Smooth muscle cell (in vitro differentiated cells): ENCODE results near the gene HOXD11. TPM values are rescaled to one million over a fixed set of nuclear protein-coding genes. Genes with fewer than 3 reads are reported as not detected.

ENCODE experiments used
- DNase-seq: peaks from one replicate; lab custom pipeline; 2025; ENCODE audit not compliant: unreplicated experiment; lab: John Stamatoyannopoulos, UW
- H2AFZ ChIP-seq: fragments of 200-600 bp; sonication (generic); 2 replicates; pipeline ENCODE4 v1.6.0; 2016; ENCODE audit warnings: antibody characterized with exemption, low read depth, mild to moderate bottlenecking
- H3F3A ChIP-seq: fragments of 200-600 bp; sonication (generic); 2 replicates; pipeline ENCODE4 v1.6.0; 2017; ENCODE audit warnings: antibody characterized with exemption, low read depth
- H3K27ac ChIP-seq: fragments of 200-600 bp; sonication (generic); 2 replicates; pipeline ENCODE4 v1.5.1; 2016; ENCODE audit warnings: low read depth, mild to moderate bottlenecking
- H3K27me3 ChIP-seq: fragments of 200-600 bp; sonication (generic); 2 replicates; pipeline ENCODE4 v1.6.1; 2016; ENCODE audit warnings: low read depth, mild to moderate bottlenecking
- H3K36me3 ChIP-seq: fragments of 200-600 bp; sonication (generic); 2 replicates; pipeline ENCODE4 v1.5.1; 2016; ENCODE audit warnings: low read depth
- H3K4me1 ChIP-seq: fragments of 200-600 bp; sonication (generic); 2 replicates; pipeline ENCODE4 v1.5.1; 2016; ENCODE audit warnings: low read depth
- H3K4me2 ChIP-seq: fragments of 200-600 bp; sonication (generic); 2 replicates; pipeline ENCODE4 v1.6.0; 2016; ENCODE audit warnings: mild to moderate bottlenecking
- H3K4me3 ChIP-seq: fragments of 200-600 bp; sonication (generic); 2 replicates; pipeline ENCODE4 v1.5.1; 2016; ENCODE audit warnings: mild to moderate bottlenecking
- H3K79me2 ChIP-seq: fragments of 200-600 bp; sonication (generic); 2 replicates; pipeline ENCODE4 v1.6.0; 2016; ENCODE audit warnings: low read depth, mild to moderate bottlenecking
- H3K9ac ChIP-seq: fragments of 200-600 bp; sonication (generic); 2 replicates; pipeline ENCODE4 v1.6.0; 2016; ENCODE audit warnings: low read depth
- H3K9me3 ChIP-seq: fragments of 200-600 bp; sonication (generic); replicated peaks from 2 replicates; pipeline ENCODE4 v1.5.1; 2016; ENCODE audit warnings: low read depth
- H4K20me1 ChIP-seq: fragments of 200-600 bp; sonication (generic); 2 replicates; pipeline ENCODE4 v1.6.0; 2016; ENCODE audit warnings: low read depth
- WGBS: methylation state at CpG from one replicate; pipeline ENCODE4 v1.1.7; 2016; ENCODE audit warnings: low lambda C conversion rate; 5-methylcytosine and 5-hydroxymethylcytosine counted together
- polyA plus RNA-seq: library from polyadenylated mRNA; unstranded; fragments of >200 nt; fragmentation: Nextera tagmentation; extraction: Ambion mirVana; gene quantifications from 2 replicates; pipeline ENCODE4 v1.2.1, GENCODE V29; 2016
- total RNA-seq: library from RNA; depleted of rRNA; stranded (reverse); fragments of >200 nt; gene quantifications from 2 replicates; pipeline ENCODE4 v1.2.3, GENCODE V29; 2014
- TF ChIP-seq, protein P1 (sequence below): fragments of 200-600 bp; sonication (generic); IDR thresholded peaks from 2 replicates; pipeline ENCODE4 v1.5.1; 2017; ENCODE audit warnings: borderline replicate concordance, mild to moderate bottlenecking, antibody characterized with exemption; ENCODE audit not compliant: insufficient read depth, poor library complexity, severe bottlenecking

HOXD11 gene
- total and polyA plus RNA-seq, 2 experiments from 2014 or later = 4.4 to 7.9 TPM

DNA sequence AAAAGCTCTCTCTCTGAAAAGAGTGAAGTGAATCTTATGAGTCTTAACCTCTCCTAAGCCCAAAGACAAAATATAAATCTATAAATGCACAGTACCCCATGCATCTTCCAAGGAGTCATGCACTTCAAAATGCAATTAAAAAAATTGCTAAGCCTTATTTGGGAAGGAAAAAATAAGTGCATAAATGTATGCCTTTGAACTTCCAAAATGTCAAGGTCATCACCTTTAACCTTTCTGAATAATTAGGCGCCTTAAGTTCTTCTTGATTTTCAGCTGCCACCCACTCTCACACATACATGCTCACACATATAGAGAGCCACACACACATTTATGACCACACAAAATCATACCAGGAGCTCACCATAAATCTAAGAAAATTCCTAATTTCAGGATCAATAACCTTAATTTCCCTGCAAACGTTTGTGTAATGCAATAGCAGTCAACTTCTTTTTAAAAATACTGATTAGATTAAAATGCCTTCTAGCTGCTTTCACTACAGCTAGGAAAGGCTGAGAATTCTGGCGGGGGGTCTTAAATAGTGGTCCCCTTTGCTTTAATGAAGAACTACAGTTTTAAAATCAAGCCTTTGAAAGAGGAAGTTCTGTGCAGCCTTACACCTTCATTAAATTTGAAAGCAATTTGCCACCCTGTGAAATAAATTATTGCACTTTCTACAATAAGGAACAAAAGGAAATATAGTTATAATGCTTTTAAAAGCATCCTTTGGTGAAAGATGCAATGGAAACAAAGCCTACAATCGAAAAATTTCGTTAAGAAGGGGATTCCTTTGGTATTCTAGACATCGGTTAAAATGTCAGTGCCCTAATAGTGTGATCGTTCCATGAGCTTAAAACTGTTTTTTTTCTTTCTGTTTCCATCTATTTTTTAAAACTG lies 3.6 kb downstream of the HOXD11 start:
- Histone ChIP-seq H3K27ac (no peak overlapping the region), H3K36me3 (no peaks in the 10 kb centered on the region), H3K4me2 (no peak overlapping the region), H4K20me1 (peaks cover 87% of the 10 kb centered on the region), H3K27me3 (peaks cover 96% of the 10 kb centered on the region), H2AFZ (no peak overlapping the region), H3K4me3 (no peak overlapping the region), H3K4me1 (no peaks in the 10 kb centered on the region), H3K79me2 (peaks cover 27% of the 10 kb centered on the region), H3F3A (no peaks in the 10 kb centered on the region), H3K9me3 (no peaks in the 10 kb centered on the region), H3K9ac (no peak overlapping the region)
- DNase-seq = no peak
- TF ChIP-seq, protein P1, sequence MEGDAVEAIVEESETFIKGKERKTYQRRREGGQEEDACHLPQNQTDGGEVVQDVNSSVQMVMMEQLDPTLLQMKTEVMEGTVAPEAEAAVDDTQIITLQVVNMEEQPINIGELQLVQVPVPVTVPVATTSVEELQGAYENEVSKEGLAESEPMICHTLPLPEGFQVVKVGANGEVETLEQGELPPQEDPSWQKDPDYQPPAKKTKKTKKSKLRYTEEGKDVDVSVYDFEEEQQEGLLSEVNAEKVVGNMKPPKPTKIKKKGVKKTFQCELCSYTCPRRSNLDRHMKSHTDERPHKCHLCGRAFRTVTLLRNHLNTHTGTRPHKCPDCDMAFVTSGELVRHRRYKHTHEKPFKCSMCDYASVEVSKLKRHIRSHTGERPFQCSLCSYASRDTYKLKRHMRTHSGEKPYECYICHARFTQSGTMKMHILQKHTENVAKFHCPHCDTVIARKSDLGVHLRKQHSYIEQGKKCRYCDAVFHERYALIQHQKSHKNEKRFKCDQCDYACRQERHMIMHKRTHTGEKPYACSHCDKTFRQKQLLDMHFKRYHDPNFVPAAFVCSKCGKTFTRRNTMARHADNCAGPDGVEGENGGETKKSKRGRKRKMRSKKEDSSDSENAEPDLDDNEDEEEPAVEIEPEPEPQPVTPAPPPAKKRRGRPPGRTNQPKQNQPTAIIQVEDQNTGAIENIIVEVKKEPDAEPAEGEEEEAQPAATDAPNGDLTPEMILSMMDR = no peak
- WGBS = 50% methylated on average over 7 of the region's 7 CpGs

DNA sequence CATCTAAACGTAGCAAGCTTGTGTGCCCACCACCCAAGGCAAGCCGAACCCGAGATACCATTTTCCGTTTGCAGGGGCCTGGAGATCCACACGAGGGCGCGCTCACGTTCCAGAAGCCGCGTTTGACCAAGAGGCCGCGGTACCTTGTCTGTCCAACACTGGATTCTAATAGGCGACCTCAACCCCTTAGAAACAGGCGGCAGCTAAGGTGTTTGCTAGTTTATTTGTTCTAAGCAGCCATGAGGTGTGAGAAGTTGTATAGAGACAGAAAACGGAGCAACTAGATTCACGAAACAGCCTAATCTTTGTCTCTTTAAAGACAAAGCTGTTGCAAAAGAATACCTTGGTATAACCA lies 4.2 kb downstream of the HOXD11 start:
- no peak for DNase-seq
- Histone ChIP-seq H3F3A (no peaks in the 10 kb centered on the region), H3K9me3 (no peaks in the 10 kb centered on the region), H3K4me3 (peak overlapping the region; percentile 13), H3K36me3 (no peaks in the 10 kb centered on the region), H4K20me1 (peaks cover 94% of the 10 kb centered on the region), H3K4me1 (no peaks in the 10 kb centered on the region), H3K27ac (no peak overlapping the region), H3K4me2 (no peak overlapping the region), H3K27me3 (peaks cover 96% of the 10 kb centered on the region), H2AFZ (no peak overlapping the region), H3K79me2 (peaks cover 21% of the 10 kb centered on the region), H3K9ac (no peak overlapping the region)
- TF ChIP-seq, protein P1 = peak; percentile 64
- WGBS = 15% methylated on average over 16 of the region's 16 CpGs

DNA sequence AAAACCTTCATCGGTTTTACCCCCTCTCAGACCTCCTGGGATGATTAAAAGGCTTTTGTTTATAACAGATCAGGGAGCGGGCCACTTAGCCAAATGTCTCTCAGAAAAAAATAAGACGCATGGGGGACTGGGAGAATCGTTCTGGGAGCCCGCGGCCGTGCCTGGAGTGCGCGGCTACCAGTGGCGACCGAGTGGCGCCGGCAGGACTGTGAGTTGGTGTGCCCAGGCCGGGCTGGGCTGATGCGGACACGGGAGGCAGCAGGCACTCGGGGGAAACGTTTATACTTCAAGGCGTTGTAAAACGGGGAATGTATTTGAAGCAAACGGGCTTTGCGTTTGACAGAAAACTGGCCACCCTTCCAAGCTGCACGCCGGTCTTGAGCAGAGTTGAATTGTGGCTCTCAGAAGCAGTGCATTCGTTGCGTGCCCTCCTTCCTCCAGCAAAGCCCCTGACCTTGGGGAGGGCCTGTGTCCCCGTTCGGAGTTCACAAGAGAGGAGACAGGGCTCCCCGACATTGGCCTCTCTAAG lies 4.8 kb downstream of the HOXD11 start:
- peak overlapping the region; percentile 6 for H3K4me3 ChIP-seq
- peaks cover 96% of the 10 kb centered on the region for H3K27me3 ChIP-seq
- H3K4me2 ChIP-seq = no peak overlapping the region
- no peaks in the 10 kb centered on the region for H3K4me1 ChIP-seq
- no peak overlapping the region for H3K9ac ChIP-seq
- TF ChIP-seq, protein P1 = no peak
- H3K9me3 ChIP-seq = no peaks in the 10 kb centered on the region
- no peak for DNase-seq
- WGBS = 31% methylated on average over 29 of the region's 29 CpGs
- no peaks in the 10 kb centered on the region for H3F3A ChIP-seq
- H3K36me3 ChIP-seq = no peaks in the 10 kb centered on the region
- H3K79me2 ChIP-seq = peaks cover 18% of the 10 kb centered on the region
- peaks cover 97% of the 10 kb centered on the region for H4K20me1 ChIP-seq
- no peak overlapping the region for H2AFZ ChIP-seq
- no peak overlapping the region for H3K27ac ChIP-seq
